ENCODE results near the gene CDH23.

The CDH23 gene

GRCh38 chr10:71860243-71861029 lies 463.7 kb downstream of the CDH23 start:
- peak overlapping the region; percentile 99 for H3K27ac ChIP-seq
- peak; percentile 95 for DNase-seq (ENCODE audit: low read depth, low spot score)

- DNase-seq (ENCODE audit: low read depth, low spot score), result no peak
- H3K27ac ChIP-seq, result no peak overlapping the region
Measured at GRCh38 chr10:71863203-71863602, 466.5 kb downstream of the CDH23 start.

GRCh38 chr10:71864911-71865361 lies 468.2 kb downstream of the CDH23 start:
- H3K27ac ChIP-seq, result peak overlapping the region; percentile 37
- DNase-seq (ENCODE audit: low read depth, low spot score), result no peak
